Measurements from ENCODE around the gene ADRB1. TPM values are rescaled to one million over a fixed set of nuclear protein-coding genes. Genes with fewer than 3 reads are reported as not detected.

Gene ADRB1
- total RNA-seq, 2 experiments from 2014 or later = 0.08 to 0.11 TPM

GRCh38 chr10:114025611-114026130 is 18.0 kb upstream of the ADRB1 start:
- H3K9me3 Mint-ChIP-seq = no peaks in the 10 kb centered on the region
- no peak overlapping the region for H3K27ac Mint-ChIP-seq
- ATAC-seq (ENCODE audit: poor library complexity) = no peak
- H3K4me1 Mint-ChIP-seq (ENCODE audit: low read depth) = peaks cover 15% of the 10 kb centered on the region
- intact Hi-C loops (cut with DNase I, micrococcal nuclease) = no loop called here
- no peak overlapping the region for H3K4me3 Mint-ChIP-seq
- CTCF ChIA-PET = no interaction called here
- no peak for DNase-seq
- no peaks in the 10 kb centered on the region for H3K36me3 Mint-ChIP-seq (ENCODE audit: low read depth)
- POLR2A ChIA-PET = no interaction called here
- no peak for TF ChIP-seq CTCF (IDR thresholded peaks at IDR 0.05)
- Histone ChIP-seq H3K27ac (ENCODE audit: low read depth in 1 of 2, low read length in 2 of 2) (no peak overlapping the region), H3K4me1 (ENCODE audit: insufficient read depth, low read length) (peaks cover 8% of the 10 kb centered on the region), H3K4me3 (ENCODE audit: low read length) (no peak overlapping the region), H3K36me3 (ENCODE audit: insufficient read depth, low read length) (no peaks in the 10 kb centered on the region), H3K9me3 (ENCODE audit: control insufficient read depth in 1 of 2, insufficient read depth in 1 of 2, low read length in 2 of 2) (no peaks in the 10 kb centered on the region), H3K27me3 (ENCODE audit: control insufficient read depth in 1 of 2, insufficient read depth in 2 of 2, low read length in 2 of 2) (peaks cover 0 to 12% of the 10 kb centered on the region in 2 experiments)
- H3K27me3 Mint-ChIP-seq = peaks cover 27% of the 10 kb centered on the region

- H3K9me3 ChIP-seq (ENCODE audit: control insufficient read depth in 1 of 2, insufficient read depth in 1 of 2, low read length in 2 of 2) = no peaks in the 10 kb centered on the region
Measured at GRCh38 chr10:114026189-114027040, 17.3 kb upstream of the ADRB1 start.

GRCh38 chr10:114027041-114027394 is 16.6 kb upstream of the ADRB1 start:
- Histone ChIP-seq H3K9me3 (ENCODE audit: control insufficient read depth in 1 of 2, insufficient read depth in 1 of 2, low read length in 2 of 2) (no peaks in the 10 kb centered on the region), H3K4me1 (ENCODE audit: insufficient read depth, low read length) (peaks cover 8% of the 10 kb centered on the region), H3K27ac (ENCODE audit: low read depth in 1 of 2, low read length in 2 of 2) (no peak overlapping the region), H3K36me3 (ENCODE audit: insufficient read depth, low read length) (no peaks in the 10 kb centered on the region), H3K4me3 (ENCODE audit: low read length) (no peak overlapping the region), H3K27me3 (ENCODE audit: control insufficient read depth in 1 of 2, insufficient read depth in 2 of 2, low read length in 2 of 2) (peaks cover 0 to 12% of the 10 kb centered on the region in 2 experiments)
- intact Hi-C loops (cut with DNase I, micrococcal nuclease) = no loop called here
- Mint-ChIP-seq H3K27me3 (peaks cover 27% of the 10 kb centered on the region), H3K36me3 (ENCODE audit: low read depth) (no peaks in the 10 kb centered on the region), H3K27ac (no peak overlapping the region), H3K4me1 (ENCODE audit: low read depth) (peaks cover 15% of the 10 kb centered on the region), H3K9me3 (no peaks in the 10 kb centered on the region), H3K4me3 (no peak overlapping the region)
- POLR2A ChIA-PET = no interaction called here
- TF ChIP-seq CTCF (IDR thresholded peaks at IDR 0.05) = no peak
- CTCF ChIA-PET = no interaction called here
- DNase-seq (no peak), ATAC-seq (ENCODE audit: poor library complexity) (no peak)

More at GRCh38 chr10:114026189-114027040, 17.3 kb upstream of the ADRB1 start:
- intact Hi-C loops (cut with DNase I, micrococcal nuclease) = no loop called here
- Mint-ChIP-seq H3K27ac (no peak overlapping the region), H3K9me3 (no peaks in the 10 kb centered on the region), H3K4me1 (ENCODE audit: low read depth) (peaks cover 15% of the 10 kb centered on the region), H3K27me3 (peaks cover 27% of the 10 kb centered on the region), H3K36me3 (ENCODE audit: low read depth) (no peaks in the 10 kb centered on the region), H3K4me3 (no peak overlapping the region)
- CTCF ChIA-PET = no interaction called here
- no peak for TF ChIP-seq CTCF (IDR thresholded peaks at IDR 0.05)
- no peak overlapping the region for H3K27ac ChIP-seq (ENCODE audit: low read depth in 1 of 2, low read length in 2 of 2)
- H3K27me3 ChIP-seq (ENCODE audit: control insufficient read depth in 1 of 2, insufficient read depth in 2 of 2, low read length in 2 of 2) = peaks cover 0 to 12% of the 10 kb centered on the region in 2 experiments
- POLR2A ChIA-PET = no interaction called here
- H3K36me3 ChIP-seq (ENCODE audit: insufficient read depth, low read length) = no peaks in the 10 kb centered on the region
- H3K4me1 ChIP-seq (ENCODE audit: insufficient read depth, low read length) = peaks cover 8% of the 10 kb centered on the region
- ATAC-seq (ENCODE audit: poor library complexity) = no peak
- DNase-seq = peak in 2 of 14 experiments; percentile 14
- no peak overlapping the region for H3K4me3 ChIP-seq (ENCODE audit: low read length)

All from CD4-positive, alpha-beta T cell (primary cell).